Measurements from ENCODE around the gene NIPBL. TPM values are rescaled to one million over a fixed set of nuclear protein-coding genes. Genes with fewer than 3 reads are reported as not detected.
"Not testable (repeated sequence)": the region's sequence is repeated elsewhere in the genome, so short reads cannot be mapped to it uniquely, and the experiment has no call there.

NIPBL gene
- total RNA-seq, 3 donors from 2014 or later = 61.9 to 112 (median 69.2) TPM

DNA sequence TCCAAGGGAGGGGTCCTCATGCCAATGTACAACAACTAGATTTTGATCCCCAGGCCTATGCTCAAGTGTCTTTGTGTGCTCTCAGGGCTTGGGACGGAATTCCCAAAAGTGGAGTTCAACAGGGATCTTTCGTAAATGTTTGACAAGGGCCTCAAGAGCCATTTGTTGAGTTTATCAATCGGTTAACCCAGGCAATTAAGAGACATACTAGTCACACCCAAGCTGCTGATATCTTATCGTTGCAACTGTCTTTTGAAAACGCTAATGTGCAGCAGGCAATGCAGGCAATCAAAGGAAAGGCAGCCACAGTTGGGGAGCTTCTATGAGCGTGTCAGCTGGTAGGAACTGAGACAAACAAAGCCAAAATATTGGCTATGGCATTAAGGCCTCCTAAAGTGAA lies 211.4 kb downstream of the NIPBL start:
- no peak for DNase-seq (ENCODE audit: low spot score in 2 of 2)
- Histone ChIP-seq H3K4me1 (no peaks in the 10 kb centered on the region), H3K36me3 (no peaks in the 10 kb centered on the region), H3K27ac (no peak overlapping the region), H3K9me3 (no peaks in the 10 kb centered on the region), H3K27me3 (no peaks in the 10 kb centered on the region), H3K4me3 (no peak overlapping the region)
- TF ChIP-seq POLR2A (IDR thresholded peaks at IDR 0.05) (no peak), CTCF (IDR thresholded peaks at IDR 0.05) (no peak), POLR2AphosphoS5 (IDR thresholded peaks at IDR 0.05) (no peak)
- intact Hi-C loops (cut with DNase I; ENCODE audit: low total_unique reads) = no loop called here

DNA sequence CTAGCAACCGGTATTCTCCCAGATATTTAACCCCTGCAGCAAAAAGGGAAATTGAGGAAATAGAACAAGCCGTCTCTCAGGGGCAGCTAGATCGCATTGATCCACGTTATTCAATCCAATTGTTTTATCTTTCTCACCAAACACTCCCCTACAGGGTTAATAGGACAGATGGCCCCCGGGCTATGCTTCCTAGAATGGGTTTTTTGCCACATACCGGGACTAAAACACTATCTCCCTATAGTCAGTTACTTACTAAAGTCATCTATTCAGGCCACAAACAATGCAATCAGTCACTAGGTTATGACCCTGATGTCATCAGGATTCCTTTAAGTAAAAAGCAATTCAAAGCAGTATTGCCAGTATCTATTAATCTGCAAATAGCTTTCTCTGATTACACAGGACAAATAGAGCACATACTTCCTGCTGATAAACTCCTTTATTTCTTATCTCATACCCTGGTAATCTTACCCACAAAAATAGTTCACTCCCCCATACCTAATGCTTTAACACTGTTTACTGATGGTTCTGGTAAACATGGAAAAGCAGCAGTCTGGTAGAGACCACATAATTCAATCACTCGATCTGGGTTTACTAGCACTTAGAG lies 213.7 kb downstream of the NIPBL start:
- H3K27me3 ChIP-seq = no peaks in the 10 kb centered on the region
- H3K36me3 ChIP-seq = no peaks in the 10 kb centered on the region
- intact Hi-C loops (cut with DNase I; ENCODE audit: low total_unique reads) = no loop called here
- no peaks in the 10 kb centered on the region for H3K9me3 ChIP-seq
- H3K27ac ChIP-seq = no peak overlapping the region
- no peaks in the 10 kb centered on the region for H3K4me1 ChIP-seq
- no peak overlapping the region for H3K4me3 ChIP-seq
- DNase-seq (ENCODE audit: low spot score in 2 of 2) = no peak
- TF ChIP-seq POLR2AphosphoS5 (IDR thresholded peaks at IDR 0.05) (no peak), CTCF (IDR thresholded peaks at IDR 0.05) (no peak), POLR2A (IDR thresholded peaks at IDR 0.05) (no peak)

DNA sequence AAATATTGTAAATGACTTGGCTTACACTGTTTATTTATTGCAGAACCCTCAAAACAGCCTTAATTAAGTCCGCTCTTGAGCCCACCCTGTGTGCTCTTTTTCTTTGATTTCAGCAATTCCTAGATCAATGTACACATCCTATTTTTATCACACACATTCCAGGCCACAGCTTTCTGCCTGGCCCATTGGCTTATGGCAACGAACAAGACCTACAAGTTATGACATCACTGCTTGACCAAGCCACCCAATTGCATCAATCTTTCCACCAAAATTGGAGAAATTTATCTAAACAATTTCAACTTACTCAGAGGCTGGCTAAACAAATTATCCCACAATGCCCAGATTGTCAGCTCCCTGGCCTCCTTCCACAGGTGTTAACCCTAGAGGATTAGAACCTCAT lies 214.2 kb downstream of the NIPBL start:
- Histone ChIP-seq H3K4me3 (no peak overlapping the region), H3K27me3 (no peaks in the 10 kb centered on the region), H3K9me3 (no peaks in the 10 kb centered on the region), H3K27ac (no peak overlapping the region), H3K36me3 (no peaks in the 10 kb centered on the region), H3K4me1 (no peaks in the 10 kb centered on the region)
- no peak for DNase-seq (ENCODE audit: low spot score in 2 of 2)
- TF ChIP-seq POLR2A (IDR thresholded peaks at IDR 0.05) (no peak), POLR2AphosphoS5 (IDR thresholded peaks at IDR 0.05) (no peak), CTCF (IDR thresholded peaks at IDR 0.05) (no peak)
- intact Hi-C loops (cut with DNase I; ENCODE audit: low total_unique reads) = no loop called here

DNA sequence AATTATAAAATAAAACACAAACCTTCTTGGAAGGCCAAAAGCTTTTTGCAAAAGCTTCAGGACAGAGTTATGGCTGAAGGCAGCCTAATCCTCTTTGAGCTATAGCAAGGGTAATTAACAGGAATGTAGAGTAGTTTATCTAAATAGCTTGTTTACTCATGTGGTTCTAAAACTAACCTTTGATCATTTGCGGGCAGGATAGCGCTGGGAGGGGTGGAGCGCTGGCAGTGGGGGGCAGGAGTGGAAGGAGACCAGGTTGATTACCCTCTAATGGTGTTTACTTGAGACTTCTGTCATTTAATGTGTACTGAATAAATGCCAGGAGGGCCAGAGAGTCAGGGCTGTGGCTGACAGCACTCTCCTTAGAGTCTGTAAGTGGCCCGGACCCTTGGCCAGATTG lies 217.2 kb downstream of the NIPBL start:
- peaks cover 0 to 10% of the 10 kb centered on the region in 2 donors for H3K9me3 ChIP-seq
- intact Hi-C loops (cut with DNase I; ENCODE audit: low total_unique reads); H3K36me3 ChIP-seq: not testable (repeated sequence)

GRCh38 chr5:37099267-37099666 lies 222.7 kb downstream of the NIPBL start:
- H3K36me3 ChIP-seq; H3K27me3 ChIP-seq; H3K27ac ChIP-seq; intact Hi-C loops (cut with DNase I; ENCODE audit: low total_unique reads); H3K4me1 ChIP-seq; H3K4me3 ChIP-seq; DNase-seq (ENCODE audit: low spot score in 2 of 2): not testable (repeated sequence)
- peaks cover 16 to 28% of the 10 kb centered on the region in 2 donors for H3K9me3 ChIP-seq

More for the DNA sequence above, 217.2 kb downstream of the NIPBL start:
- H3K4me3 ChIP-seq; H3K27ac ChIP-seq; H3K27me3 ChIP-seq; H3K4me1 ChIP-seq; DNase-seq (ENCODE audit: low spot score in 2 of 2): not testable (repeated sequence)

DNA sequence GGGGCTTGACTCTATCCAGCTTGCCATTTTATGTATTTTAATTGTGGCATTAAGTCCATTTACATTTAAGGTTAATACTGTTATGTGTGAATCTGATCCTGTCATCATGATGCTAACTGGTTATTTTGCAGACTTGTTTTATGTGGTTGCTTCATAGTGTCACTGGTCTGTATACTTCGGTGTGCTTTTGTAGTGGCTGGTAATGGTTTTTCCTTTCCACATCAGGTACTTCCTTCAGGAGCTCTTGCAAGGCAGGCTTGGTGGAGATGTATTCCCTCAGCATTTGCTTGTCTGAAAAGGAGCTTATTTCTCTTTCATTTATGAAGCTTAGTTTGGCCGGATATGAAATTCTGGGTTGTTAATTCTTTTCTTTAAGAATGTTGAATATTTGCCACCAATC lies 226.7 kb downstream of the NIPBL start:
- DNase-seq (ENCODE audit: low spot score in 2 of 2) = no peak
- Histone ChIP-seq H3K36me3 (peaks cover 7% of the 10 kb centered on the region), H3K4me1 (no peaks in the 10 kb centered on the region), H3K4me3 (no peak overlapping the region), H3K27ac (no peak overlapping the region), H3K27me3 (no peaks in the 10 kb centered on the region), H3K9me3 (peaks cover 16 to 17% of the 10 kb centered on the region in 2 donors)
- no peak for TF ChIP-seq CTCF (IDR thresholded peaks at IDR 0.05)
- TF ChIP-seq POLR2AphosphoS5 (IDR thresholded peaks at IDR 0.05) = no peak
- TF ChIP-seq POLR2A (IDR thresholded peaks at IDR 0.05) = no peak
- intact Hi-C loops (cut with DNase I; ENCODE audit: low total_unique reads) = no loop called here

Data from breast epithelium (tissue), 4 donors.